AG20443 (cell line): ENCODE results near the gene CCL23.

ENCODE experiments used
- DNase-seq: peaks from one replicate; pipeline ENCODE4 v3.0.0; 2012; ENCODE audit warnings: low spot score, mixed read lengths

Gene CCL23

GRCh38 chr17:35969558-35970380, 48.0 kb downstream of the CCL23 start:
- peak; percentile 76 for DNase-seq

- no peak for DNase-seq
Observed at GRCh38 chr17:35968520-35969054, 49.2 kb downstream of the CCL23 start.

- DNase-seq: no peak
Observed at GRCh38 chr17:35965272-35965671, 52.5 kb downstream of the CCL23 start.

- DNase-seq: no peak
Observed at GRCh38 chr17:35963663-35964062, 54.1 kb downstream of the CCL23 start.
